HepG2 (cell line): ENCODE results near the gene HNRNPM. TPM values are rescaled to one million over a fixed set of nuclear protein-coding genes. Genes with fewer than 3 reads are reported as not detected.

Source experiments
- CREB1 ChIP-seq, 2 experiments: fragments of 450-650 bp in 1 of 2; IDR thresholded peaks; 2 replicates each; pipeline ENCODE4 v1.6.1; 2016 to 2017; ENCODE audit warnings: control low read depth in 1 of 2, mild to moderate bottlenecking in 1 of 2, missing compliant biosample characterization in 1 of 2, missing genetic modification characterization in 1 of 2
- DNMT1 ChIP-seq: sonication (generic); formaldehyde crosslinking; IDR thresholded peaks from 2 replicates; pipeline ENCODE4 v1.5.1; 2020; ENCODE audit warnings: mild to moderate bottlenecking, missing genetic modification reagents
- DZIP1 ChIP-seq: sonication (generic); formaldehyde crosslinking; IDR thresholded peaks from 2 replicates; pipeline ENCODE4 v1.5.0; 2020; ENCODE audit warnings: mild to moderate bottlenecking, missing genetic modification reagents
- EEA1 ChIP-seq: sonication (generic); formaldehyde crosslinking; IDR thresholded peaks from 2 replicates; pipeline ENCODE4 v1.5.1; 2020; ENCODE audit warnings: mild to moderate bottlenecking, missing genetic modification reagents, borderline replicate concordance
- HIC2 ChIP-seq: sonication (generic); formaldehyde crosslinking; IDR thresholded peaks from 2 replicates; pipeline ENCODE4 v1.9.0; 2022; ENCODE audit warnings: low read depth, missing genetic modification reagents
- HNRNPUL1 ChIP-seq: fragments of 200-400 bp; formaldehyde crosslinking; IDR thresholded peaks from 2 replicates; pipeline ENCODE4 v1.6.1; 2017; ENCODE audit warnings: low read depth, mild to moderate bottlenecking, low read length, moderate library complexity
- IRF2 ChIP-seq: IDR thresholded peaks from 2 replicates; pipeline ENCODE4 v1.6.1; 2018; ENCODE audit warnings: missing genetic modification reagents, missing compliant biosample characterization
- ISL2 ChIP-seq: sonication (generic); formaldehyde crosslinking; IDR thresholded peaks from 2 replicates; pipeline ENCODE4 v1.5.0; 2020; ENCODE audit warnings: missing genetic modification reagents
- KAT2B ChIP-seq: fragments of 150-350 bp; IDR thresholded peaks from 2 replicates; pipeline ENCODE4 v1.6.1; 2014; ENCODE audit warnings: low read depth, low read length, borderline replicate concordance
- KMT2B ChIP-seq: IDR thresholded peaks from 2 replicates; pipeline ENCODE4 v1.6.1; 2016; ENCODE audit warnings: missing genetic modification reagents, missing compliant biosample characterization
- RXRA ChIP-seq: sonication (generic); formaldehyde crosslinking; IDR thresholded peaks from 2 replicates; pipeline ENCODE4 v1.5.1; 2020; ENCODE audit warnings: missing genetic modification reagents
- SMARCE1 ChIP-seq: fragments of 450-650 bp; IDR thresholded peaks from 2 replicates; pipeline ENCODE4 v1.6.1; 2017; ENCODE audit warnings: borderline replicate concordance
- SRY ChIP-seq: sonication (generic); formaldehyde crosslinking; IDR thresholded peaks from 2 replicates; pipeline ENCODE4 v1.8.0; 2022; ENCODE audit warnings: mild to moderate bottlenecking, missing genetic modification reagents
- ZFAT ChIP-seq: sonication (generic); formaldehyde crosslinking; conservative IDR thresholded peaks from 2 replicates; pipeline ENCODE4 v1.8.1; 2023; ENCODE audit warnings: missing genetic modification reagents, inconsistent platforms
- ZFP82 ChIP-seq: sonication (generic); formaldehyde crosslinking; IDR thresholded peaks from 2 replicates; pipeline ENCODE4 v1.5.1; 2020; ENCODE audit warnings: mild to moderate bottlenecking, missing genetic modification reagents, borderline replicate concordance
- ZNF414 ChIP-seq: sonication (generic); formaldehyde crosslinking; IDR thresholded peaks from 2 replicates; pipeline ENCODE4 v1.5.0; 2020; ENCODE audit warnings: missing genetic modification reagents
- ZNF451 ChIP-seq: sonication (generic); formaldehyde crosslinking; IDR thresholded peaks from 2 replicates; pipeline ENCODE4 v1.5.0; 2020; ENCODE audit warnings: mild to moderate bottlenecking, missing genetic modification reagents
- ZNF510 ChIP-seq: sonication (generic); formaldehyde crosslinking; IDR thresholded peaks from 2 replicates; pipeline ENCODE4 v1.4.0; 2020; ENCODE audit warnings: low read depth, mild to moderate bottlenecking, missing genetic modification reagents
- ZNF607 ChIP-seq: sonication (generic); formaldehyde crosslinking; IDR thresholded peaks from 2 replicates; pipeline ENCODE4 v1.5.1; 2020; ENCODE audit warnings: missing genetic modification reagents, mild to moderate bottlenecking, borderline replicate concordance
- ZNF740 ChIP-seq: sonication (generic); formaldehyde crosslinking; IDR thresholded peaks from 2 replicates; pipeline ENCODE4 v1.4.0; 2020; ENCODE audit warnings: missing genetic modification reagents
- ZNF784 ChIP-seq: sonication (generic); formaldehyde crosslinking; IDR thresholded peaks from 2 replicates; pipeline ENCODE4 v1.5.1; 2020; ENCODE audit warnings: missing genetic modification reagents, mild to moderate bottlenecking, borderline replicate concordance
- polyA plus RNA-seq, 8 experiments: library from polyadenylated mRNA; depleted of rRNA in 3 of 8; stranded (reverse) in 7 of 8; unstranded in 1 of 8; fragments of >200 nt; fragmentation: Illumina TruSeq in 4 of 8; extraction: Trizol in 4 of 8; gene quantifications; 2 replicates each; pipeline versions ENCODE4 v1.2.1 to v1.2.3, GENCODE V29; 2011 to 2016; ENCODE audit warnings: low read depth in 4 of 8, missing spikeins in 1 of 8, mixed read lengths in 1 of 8; ENCODE audit not compliant: insufficient read depth in 1 of 8
- total RNA-seq, 5 experiments: library from RNA; depleted of rRNA; stranded (reverse); fragments of >200 nt; fragmentation: Illumina TruSeq; extraction: Trizol; gene quantifications; 2 replicates each; pipeline ENCODE4 v1.2.3, GENCODE V29; 2016; ENCODE audit warnings: low read depth in 1 of 5

HNRNPM gene
- total and polyA plus RNA-seq, 2 of the 13 experiments (the other 11 are each of a cell fraction or from before 2014, with no cell fraction given): 56.7 to 102 TPM

- peak; percentile 49; the same call in 1 of the 2 replicates for TF ChIP-seq ZNF607
- no peak for TF ChIP-seq KMT2B
- TF ChIP-seq DZIP1: no peak
- TF ChIP-seq DNMT1: peak; percentile 83
- no peak for TF ChIP-seq RXRA
- TF ChIP-seq ZNF414 (CRISPR knock-in tag): no peak
- TF ChIP-seq SMARCE1: no peak
- TF ChIP-seq EEA1 (CRISPR knock-in tag): 0 out of 2 replicates have a peak, but pooled peaks have one; percentile 62
- TF ChIP-seq ZNF451 (CRISPR knock-in tag): peak; percentile 67; the same call in 1 of the 2 replicates
- TF ChIP-seq ZNF510 (CRISPR knock-in tag): no peak; the same call in 1 of the 2 replicates
- 0 out of 2 replicates have a peak, but pooled peaks have one; percentile 82 for TF ChIP-seq ZNF784 (CRISPR knock-in tag)
- no peak; the same call in none of the 2 replicates for TF ChIP-seq IRF2 (CRISPR knock-in tag)
- no peak; the same call in 1 of the 2 replicates for TF ChIP-seq CREB1 (IDR thresholded peaks at IDR 0.05)
- no peak for TF ChIP-seq CREB1 (CRISPR knock-in tag; IDR thresholded peaks at IDR 0.05)
- no peak for TF ChIP-seq KAT2B
- no peak for TF ChIP-seq ZNF740
- TF ChIP-seq ISL2 (CRISPR knock-in tag): 0 out of 2 replicates have a peak, but pooled peaks have one; percentile 17
- no peak for TF ChIP-seq HNRNPUL1
- peak; percentile 61; the same call in 1 of the 2 replicates for TF ChIP-seq ZFP82 (CRISPR knock-in tag)
- TF ChIP-seq HIC2 (CRISPR knock-in tag): no peak
- no peak for TF ChIP-seq ZFAT (CRISPR knock-in tag)
- TF ChIP-seq SRY (CRISPR knock-in tag): no peak; the same call in 1 of the 2 replicates
Measured at GRCh38 chr19:8513687-8514504, 69.1 kb downstream of the HNRNPM start, which contains the start of gene ZNF414 (continued).
